Measurements from ENCODE around the gene LUZP2.

LUZP2 gene

GRCh38 chr11:24716403-24716802 is 219.6 kb downstream of the LUZP2 start:
- no peak for DNase-seq (ENCODE audit: low read depth)

GRCh38 chr11:24723231-24723630 is 226.4 kb downstream of the LUZP2 start:
- no peak for DNase-seq (ENCODE audit: low read depth)

- DNase-seq (ENCODE audit: low read depth), result no peak
Measured at GRCh38 chr11:24731554-24731953, 234.7 kb downstream of the LUZP2 start.

GRCh38 chr11:24734742-24735237 is 237.9 kb downstream of the LUZP2 start:
- DNase-seq (ENCODE audit: low read depth), result no peak

- no peak for DNase-seq (ENCODE audit: low read depth)
Measured at GRCh38 chr11:24738972-24739371, 242.1 kb downstream of the LUZP2 start.

GRCh38 chr11:24739637-24740036 is 242.8 kb downstream of the LUZP2 start:
- no peak for DNase-seq (ENCODE audit: low read depth)

- DNase-seq (ENCODE audit: low read depth), result no peak
Measured at GRCh38 chr11:24747275-24748251, 250.7 kb downstream of the LUZP2 start.

GRCh38 chr11:24748261-24748660 is 251.4 kb downstream of the LUZP2 start:
- no peak for DNase-seq (ENCODE audit: low read depth)

GRCh38 chr11:24754406-24754805 is 257.6 kb downstream of the LUZP2 start:
- DNase-seq (ENCODE audit: low read depth), result no peak

GRCh38 chr11:24755260-24755839 is 258.5 kb downstream of the LUZP2 start:
- no peak for DNase-seq (ENCODE audit: low read depth)

GRCh38 chr11:24759742-24760141 is 262.9 kb downstream of the LUZP2 start:
- DNase-seq (ENCODE audit: low read depth), result no peak

GRCh38 chr11:24760681-24761080 is 263.8 kb downstream of the LUZP2 start:
- no peak for DNase-seq (ENCODE audit: low read depth)

GRCh38 chr11:24762076-24762475 is 265.2 kb downstream of the LUZP2 start:
- no peak for DNase-seq (ENCODE audit: low read depth)

GRCh38 chr11:24767411-24767810 is 270.6 kb downstream of the LUZP2 start:
- no peak for DNase-seq (ENCODE audit: low read depth)

GRCh38 chr11:24773322-24773721 is 276.5 kb downstream of the LUZP2 start:
- no peak for DNase-seq (ENCODE audit: low read depth)

- DNase-seq (ENCODE audit: low read depth), result no peak
Measured at GRCh38 chr11:24779791-24780190, 282.9 kb downstream of the LUZP2 start.

- no peak for DNase-seq (ENCODE audit: low read depth)
Measured at GRCh38 chr11:24781288-24781687, 284.4 kb downstream of the LUZP2 start.

GRCh38 chr11:24793479-24793878 is 296.6 kb downstream of the LUZP2 start:
- no peak for DNase-seq (ENCODE audit: low read depth)

GRCh38 chr11:24794064-24794463 is 297.2 kb downstream of the LUZP2 start:
- DNase-seq (ENCODE audit: low read depth), result no peak

GRCh38 chr11:24805671-24806070 is 308.8 kb downstream of the LUZP2 start:
- no peak for DNase-seq (ENCODE audit: low read depth)

GRCh38 chr11:24808173-24808572 is 311.3 kb downstream of the LUZP2 start:
- no peak for DNase-seq (ENCODE audit: low read depth)

- DNase-seq (ENCODE audit: low read depth), result no peak
Measured at GRCh38 chr11:24819006-24819405, 322.2 kb downstream of the LUZP2 start.

GRCh38 chr11:24819863-24820434 is 323.1 kb downstream of the LUZP2 start:
- no peak for DNase-seq (ENCODE audit: low read depth)
